ENCODE data around the gene FAM78A.
"Not testable (repeated sequence)": the region's sequence is repeated elsewhere in the genome, so short reads cannot be mapped to it uniquely, and the experiment has no call there.

Gene FAM78A

DNA sequence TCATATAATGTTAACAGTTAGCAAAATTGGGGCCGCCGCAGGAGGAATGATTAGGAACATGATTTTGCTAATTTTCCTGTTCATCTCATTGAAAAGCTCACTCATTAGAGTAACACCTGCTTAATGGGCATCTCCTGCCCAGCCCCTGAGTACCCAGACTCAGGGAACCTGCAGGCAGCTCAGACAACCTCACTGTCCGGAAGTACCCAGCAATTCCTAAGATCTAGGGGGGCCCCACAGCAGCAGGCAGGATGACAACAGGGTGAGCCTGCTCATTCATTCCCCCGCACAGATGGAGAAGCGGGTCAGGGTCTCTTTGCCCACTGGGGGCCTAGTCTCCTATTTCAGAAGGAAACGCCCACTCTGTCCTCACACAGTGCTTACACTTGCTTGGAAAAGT lies 12.6 kb downstream of the FAM78A start:
- WGBS, 2 experiments = 88 to 93% methylated on average over 6 of the region's 6 CpGs
- H3K4me1 ChIP-seq (ENCODE audit: control insufficient read depth, insufficient read depth, low read length) = peaks cover 2% of the 10 kb centered on the region
- no peak overlapping the region for H3K27ac ChIP-seq (ENCODE audit: insufficient read depth, low read depth, low read length, poor library complexity, severe bottlenecking)

DNA sequence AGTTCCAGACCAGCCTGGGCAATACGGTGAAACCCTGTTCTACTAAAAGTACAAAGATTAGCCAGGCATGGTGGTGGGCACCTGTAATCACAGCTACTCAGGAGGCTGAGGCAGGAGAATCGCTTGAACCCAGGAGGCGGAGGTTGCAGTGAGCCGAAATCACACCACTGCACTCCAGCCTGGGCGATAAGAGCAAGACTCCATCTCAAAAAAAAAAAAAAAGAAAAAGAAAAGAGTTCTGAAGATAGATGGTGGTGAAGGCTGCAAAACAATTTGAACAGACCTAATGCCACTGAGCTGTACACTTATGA lies 13.3 kb downstream of the FAM78A start:
- H3K4me1 ChIP-seq (ENCODE audit: control insufficient read depth, insufficient read depth, low read length); H3K4me3 ChIP-seq (ENCODE audit: insufficient read depth, low read depth, low read length); H3K27ac ChIP-seq (ENCODE audit: insufficient read depth, low read depth, low read length, poor library complexity, severe bottlenecking); H3K27me3 ChIP-seq (ENCODE audit: control insufficient read depth, insufficient read depth, low read length, poor library complexity, severe bottlenecking); H3K36me3 ChIP-seq (ENCODE audit: control insufficient read depth, insufficient read depth, low read length); H3K9me3 ChIP-seq (ENCODE audit: control insufficient read depth, low read length): not testable (repeated sequence)
- WGBS, 2 experiments = 94 to 98% methylated on average over 5 of the region's 5 CpGs

More for the DNA sequence above, 12.6 kb downstream of the FAM78A start:
- H3K4me3 ChIP-seq (ENCODE audit: insufficient read depth, low read depth, low read length) = no peak overlapping the region
- no peaks in the 10 kb centered on the region for H3K9me3 ChIP-seq (ENCODE audit: control insufficient read depth, low read length)
- H3K36me3 ChIP-seq (ENCODE audit: control insufficient read depth, insufficient read depth, low read length) = no peaks in the 10 kb centered on the region
- no peaks in the 10 kb centered on the region for H3K27me3 ChIP-seq (ENCODE audit: control insufficient read depth, insufficient read depth, low read length, poor library complexity, severe bottlenecking)

DNA sequence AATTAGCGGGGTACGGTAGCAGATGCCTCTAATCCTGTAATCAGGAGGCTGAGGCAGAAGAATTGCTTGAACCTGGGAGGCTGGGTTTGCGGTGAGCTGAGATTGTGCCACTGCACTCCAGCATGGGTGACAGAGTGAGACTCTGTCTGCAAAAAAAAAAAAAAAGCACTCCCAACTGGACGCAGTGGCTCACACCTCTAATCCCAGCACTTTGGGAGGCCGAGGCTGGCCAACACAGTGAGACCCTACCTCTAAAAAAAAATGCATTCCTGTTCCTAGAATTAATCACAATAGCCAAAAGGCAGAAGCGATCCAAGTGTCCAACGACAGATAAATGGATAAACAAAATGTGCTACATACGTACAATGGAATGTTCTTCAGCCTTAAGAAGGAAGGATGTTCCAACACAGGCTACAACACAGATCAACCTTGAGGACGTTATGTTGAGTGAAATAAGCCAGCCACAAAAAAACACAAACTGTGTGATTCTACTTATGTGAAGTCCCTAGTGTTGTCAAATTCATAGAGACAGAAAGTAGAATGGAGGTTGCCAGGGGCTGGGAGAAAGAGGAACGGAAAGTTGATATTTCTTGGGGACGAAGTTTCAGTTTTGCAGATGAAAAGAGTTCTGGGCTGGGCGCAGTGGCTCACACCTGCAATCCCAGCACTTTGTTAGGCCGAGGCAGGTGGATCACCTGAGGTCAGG lies 13.8 kb downstream of the FAM78A start:
- H3K27ac ChIP-seq (ENCODE audit: insufficient read depth, low read depth, low read length, poor library complexity, severe bottlenecking) = no peak overlapping the region
- no peaks in the 10 kb centered on the region for H3K9me3 ChIP-seq (ENCODE audit: control insufficient read depth, low read length)
- 93 to 96% methylated on average over 13 of the region's 13 CpGs for WGBS, 2 experiments
- H3K27me3 ChIP-seq (ENCODE audit: control insufficient read depth, insufficient read depth, low read length, poor library complexity, severe bottlenecking) = no peaks in the 10 kb centered on the region
- H3K4me1 ChIP-seq (ENCODE audit: control insufficient read depth, insufficient read depth, low read length) = peaks cover 2% of the 10 kb centered on the region
- no peaks in the 10 kb centered on the region for H3K36me3 ChIP-seq (ENCODE audit: control insufficient read depth, insufficient read depth, low read length)
- H3K4me3 ChIP-seq (ENCODE audit: insufficient read depth, low read depth, low read length) = no peak overlapping the region

DNA sequence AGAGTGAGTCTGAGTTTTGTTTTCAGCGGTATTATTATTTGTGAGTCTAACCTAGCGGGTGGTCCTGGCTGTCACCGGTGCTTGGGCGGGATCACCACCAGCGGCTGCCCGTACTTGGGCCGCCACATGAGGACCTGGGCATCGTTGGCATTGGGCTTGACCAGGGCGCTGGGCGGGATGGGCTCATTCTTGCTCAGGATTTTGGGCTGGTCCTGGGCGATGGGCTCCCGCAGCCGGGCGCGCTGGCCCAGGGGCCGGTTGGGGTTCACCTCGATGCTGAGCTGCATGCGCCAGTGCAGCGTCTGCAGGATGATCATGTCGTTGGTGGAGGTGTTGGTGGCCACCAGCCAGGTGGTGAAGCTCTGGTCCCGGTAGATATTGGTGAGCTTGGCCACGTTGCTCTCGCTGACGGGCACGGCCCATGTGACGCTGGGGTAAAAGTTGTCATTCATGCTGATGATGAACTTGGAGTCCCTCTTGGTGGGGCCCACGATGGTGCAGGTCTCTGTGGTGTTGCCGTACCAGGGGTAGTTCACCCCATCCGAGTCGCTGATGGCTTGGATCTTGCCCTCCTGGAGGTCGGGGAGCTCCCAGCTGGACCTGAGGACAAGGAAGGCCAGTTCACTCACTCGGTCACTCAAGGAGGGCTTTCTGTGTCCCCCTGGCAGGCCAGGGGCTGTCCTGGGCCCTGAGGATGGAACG lies 15.4 kb downstream of the FAM78A start:
- Histone ChIP-seq H3K4me3 (ENCODE audit: insufficient read depth, low read depth, low read length) (no peak overlapping the region), H3K27ac (ENCODE audit: insufficient read depth, low read depth, low read length, poor library complexity, severe bottlenecking) (no peak overlapping the region), H3K27me3 (ENCODE audit: control insufficient read depth, insufficient read depth, low read length, poor library complexity, severe bottlenecking) (no peaks in the 10 kb centered on the region), H3K4me1 (ENCODE audit: control insufficient read depth, insufficient read depth, low read length) (peaks cover 2% of the 10 kb centered on the region), H3K9me3 (ENCODE audit: control insufficient read depth, low read length) (no peaks in the 10 kb centered on the region), H3K36me3 (ENCODE audit: control insufficient read depth, insufficient read depth, low read length) (no peaks in the 10 kb centered on the region)
- 95 to 96% methylated on average over 33 of the region's 33 CpGs for WGBS, 2 experiments

DNA sequence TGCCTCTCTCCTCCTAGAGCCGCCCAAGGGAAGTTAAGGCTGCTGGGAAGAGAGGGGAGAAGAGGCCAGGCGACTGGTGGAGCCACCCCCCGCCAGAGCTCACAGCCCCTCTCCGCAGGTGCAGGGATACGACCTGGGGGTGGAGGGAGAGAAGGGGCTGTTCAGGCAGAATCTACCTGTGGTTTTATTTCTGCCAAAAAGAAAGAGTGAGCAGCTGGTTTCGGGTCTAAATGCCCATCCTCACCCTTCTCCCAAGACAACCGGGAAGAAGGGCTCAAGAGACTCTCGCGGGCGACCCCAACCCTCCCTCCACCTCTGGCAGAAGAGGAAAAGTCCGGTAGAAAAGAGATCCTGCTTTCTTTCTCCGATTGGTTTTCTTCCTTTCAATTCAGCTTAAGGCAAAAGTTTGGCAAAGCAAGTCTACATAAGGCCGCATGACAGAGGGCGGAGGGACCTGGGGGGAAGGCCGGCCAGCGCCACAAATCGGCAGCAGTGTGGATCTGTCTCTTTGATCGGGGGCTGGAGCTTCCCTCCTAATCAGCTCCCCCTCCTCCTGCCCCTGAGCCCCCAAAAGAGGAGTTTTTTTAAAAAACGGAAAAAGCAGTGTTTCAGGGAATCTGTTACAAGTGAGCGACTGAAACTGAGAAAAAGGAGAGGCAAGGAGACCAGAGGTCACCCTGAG lies 16.3 kb downstream of the FAM78A start:
- Histone ChIP-seq H3K4me3 (ENCODE audit: insufficient read depth, low read depth, low read length) (no peak overlapping the region), H3K27me3 (ENCODE audit: control insufficient read depth, insufficient read depth, low read length, poor library complexity, severe bottlenecking) (no peaks in the 10 kb centered on the region), H3K36me3 (ENCODE audit: control insufficient read depth, insufficient read depth, low read length) (no peaks in the 10 kb centered on the region), H3K9me3 (ENCODE audit: control insufficient read depth, low read length) (no peaks in the 10 kb centered on the region), H3K4me1 (ENCODE audit: control insufficient read depth, insufficient read depth, low read length) (peaks cover 2% of the 10 kb centered on the region), H3K27ac (ENCODE audit: insufficient read depth, low read depth, low read length, poor library complexity, severe bottlenecking) (no peak overlapping the region)
- 85% methylated on average over 20 of the region's 20 CpGs for WGBS, 2 experiments

DNA sequence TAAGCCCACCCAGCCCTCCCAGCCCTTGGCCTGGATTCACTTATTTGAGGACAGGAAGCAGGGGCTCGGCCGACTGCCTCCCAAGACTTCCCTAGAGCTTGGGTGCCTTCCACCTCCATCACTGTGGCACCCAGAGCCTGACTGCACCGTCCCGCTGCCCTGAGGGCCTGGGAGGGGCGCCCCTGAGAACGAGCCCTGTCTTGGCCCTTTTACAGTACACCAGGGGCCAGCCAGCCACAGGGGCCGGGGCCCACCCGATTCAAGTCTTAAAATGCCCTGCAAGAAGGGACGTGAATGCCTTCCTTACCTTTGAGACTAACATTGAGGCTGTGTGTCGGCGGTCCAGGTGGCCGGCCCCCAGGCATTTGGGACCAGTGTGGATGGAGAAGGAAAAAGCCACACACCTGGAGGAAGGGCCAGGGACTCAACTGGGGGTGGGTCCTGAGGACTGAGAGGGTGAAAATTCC lies 16.8 kb downstream of the FAM78A start:
- H3K4me1 ChIP-seq (ENCODE audit: control insufficient read depth, insufficient read depth, low read length) = peaks cover 6% of the 10 kb centered on the region
- H3K27ac ChIP-seq (ENCODE audit: insufficient read depth, low read depth, low read length, poor library complexity, severe bottlenecking) = no peak overlapping the region
- H3K9me3 ChIP-seq (ENCODE audit: control insufficient read depth, low read length) = no peaks in the 10 kb centered on the region
- H3K27me3 ChIP-seq (ENCODE audit: control insufficient read depth, insufficient read depth, low read length, poor library complexity, severe bottlenecking) = no peaks in the 10 kb centered on the region
- H3K4me3 ChIP-seq (ENCODE audit: insufficient read depth, low read depth, low read length) = no peak overlapping the region
- no peaks in the 10 kb centered on the region for H3K36me3 ChIP-seq (ENCODE audit: control insufficient read depth, insufficient read depth, low read length)
- 93% methylated on average over 12 of the region's 12 CpGs for WGBS, 2 experiments

DNA sequence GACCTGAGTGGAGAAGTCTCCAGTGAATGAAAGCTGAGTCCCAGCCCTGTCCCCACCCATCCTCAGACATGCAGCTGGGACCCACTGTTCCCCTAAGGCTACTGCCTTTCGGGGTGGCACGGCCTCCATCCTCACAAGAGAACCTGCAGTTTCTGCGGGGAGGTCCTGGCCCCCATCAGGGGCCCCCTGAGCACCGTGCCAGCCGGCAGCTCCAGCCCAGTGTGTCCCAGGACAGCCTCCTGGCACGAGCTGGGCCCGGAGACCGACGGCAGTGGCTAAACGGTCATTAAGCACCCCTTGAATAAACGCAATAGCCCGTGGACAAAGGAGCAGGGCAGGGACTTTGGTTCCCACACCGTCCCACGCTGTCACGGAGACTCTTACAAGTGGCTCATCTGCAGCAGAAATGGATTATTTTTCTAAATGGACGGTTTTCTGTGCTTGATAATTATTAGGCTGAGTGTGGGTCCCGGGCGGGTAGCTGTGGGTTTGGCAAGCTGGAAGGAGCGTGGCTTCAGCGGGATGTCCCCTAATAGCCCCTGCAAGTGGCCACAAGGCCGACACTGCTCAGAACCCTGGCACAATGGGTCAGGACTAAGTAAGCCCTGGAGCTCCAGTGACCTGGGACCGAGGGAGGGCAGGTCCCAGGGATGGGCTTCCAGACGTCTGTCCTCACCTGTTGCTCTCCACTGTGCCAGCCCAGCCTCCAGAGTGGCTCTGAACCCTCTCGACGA lies 17.4 kb downstream of the FAM78A start:
- no peak overlapping the region for H3K4me3 ChIP-seq (ENCODE audit: insufficient read depth, low read depth, low read length)
- no peak overlapping the region for H3K27ac ChIP-seq (ENCODE audit: insufficient read depth, low read depth, low read length, poor library complexity, severe bottlenecking)
- H3K4me1 ChIP-seq (ENCODE audit: control insufficient read depth, insufficient read depth, low read length) = peaks cover 11% of the 10 kb centered on the region
- WGBS, 2 experiments = 90 to 91% methylated on average over 25 of the region's 25 CpGs
- no peaks in the 10 kb centered on the region for H3K27me3 ChIP-seq (ENCODE audit: control insufficient read depth, insufficient read depth, low read length, poor library complexity, severe bottlenecking)
- no peaks in the 10 kb centered on the region for H3K9me3 ChIP-seq (ENCODE audit: control insufficient read depth, low read length)
- no peaks in the 10 kb centered on the region for H3K36me3 ChIP-seq (ENCODE audit: control insufficient read depth, insufficient read depth, low read length)

DNA sequence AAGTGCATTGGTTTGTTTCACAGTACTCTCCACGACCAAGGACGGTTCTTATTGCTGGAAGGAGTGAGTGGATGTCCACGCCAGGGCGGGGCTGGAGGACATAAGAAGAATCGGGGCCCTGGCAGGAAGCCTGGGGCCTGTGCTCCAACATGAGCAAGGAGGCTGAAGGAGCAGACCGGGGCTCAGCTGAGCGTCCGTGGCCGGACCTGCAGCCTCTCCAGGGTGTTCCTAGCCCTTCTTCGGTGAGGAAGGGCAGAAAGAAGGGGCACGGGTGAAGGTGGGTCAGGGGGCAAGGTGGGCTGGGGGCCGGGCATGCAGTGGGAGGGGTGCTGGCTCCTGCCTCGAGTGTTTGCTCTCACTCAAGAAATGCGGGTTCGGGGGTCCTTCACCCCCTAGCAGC lies 18.1 kb downstream of the FAM78A start:
- no peaks in the 10 kb centered on the region for H3K27me3 ChIP-seq (ENCODE audit: control insufficient read depth, insufficient read depth, low read length, poor library complexity, severe bottlenecking)
- no peak overlapping the region for H3K27ac ChIP-seq (ENCODE audit: insufficient read depth, low read depth, low read length, poor library complexity, severe bottlenecking)
- peaks cover 12% of the 10 kb centered on the region for H3K4me1 ChIP-seq (ENCODE audit: control insufficient read depth, insufficient read depth, low read length)
- no peaks in the 10 kb centered on the region for H3K36me3 ChIP-seq (ENCODE audit: control insufficient read depth, insufficient read depth, low read length)
- 94% methylated on average over 15 of the region's 15 CpGs for WGBS, 2 experiments
- no peaks in the 10 kb centered on the region for H3K9me3 ChIP-seq (ENCODE audit: control insufficient read depth, low read length)
- no peak overlapping the region for H3K4me3 ChIP-seq (ENCODE audit: insufficient read depth, low read depth, low read length)

DNA sequence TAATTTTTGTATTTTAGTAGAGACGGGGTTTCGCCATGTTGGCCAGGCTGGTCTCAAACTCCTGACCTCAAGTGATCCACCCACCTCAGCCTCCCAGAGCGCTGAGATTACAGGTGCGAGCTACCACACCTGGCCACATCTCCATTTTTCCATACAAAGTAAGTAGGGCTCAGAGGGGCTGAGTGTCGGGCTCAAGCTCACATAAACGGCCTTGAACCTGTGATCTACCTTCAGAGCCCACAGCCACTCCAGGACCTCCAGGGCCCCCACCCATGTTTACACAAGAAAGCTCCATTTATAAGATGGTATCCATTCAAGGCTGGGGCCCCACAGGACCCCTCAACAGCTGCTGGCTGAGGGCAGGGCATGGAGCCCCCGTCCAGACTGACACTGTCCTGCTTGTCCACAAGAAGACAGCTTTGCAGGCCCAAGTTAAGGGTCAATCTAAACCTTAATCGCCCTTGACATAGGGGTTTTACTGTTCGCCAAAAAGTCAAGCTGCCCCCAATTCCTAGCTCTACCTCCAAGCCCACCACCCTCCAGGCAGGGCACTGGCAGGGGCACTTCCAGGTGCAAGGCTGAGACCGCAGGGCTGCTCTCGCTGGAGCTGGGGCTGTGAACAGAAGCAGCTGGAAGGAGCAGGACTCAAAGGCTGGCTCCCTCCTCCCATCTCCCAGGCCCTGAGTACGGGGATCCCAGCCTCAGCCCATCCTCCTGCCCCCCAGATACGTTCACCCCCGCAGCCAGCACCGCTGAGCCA lies 18.9 kb downstream of the FAM78A start:
- peaks cover 12% of the 10 kb centered on the region for H3K4me1 ChIP-seq (ENCODE audit: control insufficient read depth, insufficient read depth, low read length)
- no peak overlapping the region for H3K4me3 ChIP-seq (ENCODE audit: insufficient read depth, low read depth, low read length)
- H3K27me3 ChIP-seq (ENCODE audit: control insufficient read depth, insufficient read depth, low read length, poor library complexity, severe bottlenecking) = no peaks in the 10 kb centered on the region
- H3K36me3 ChIP-seq (ENCODE audit: control insufficient read depth, insufficient read depth, low read length) = no peaks in the 10 kb centered on the region
- no peak overlapping the region for H3K27ac ChIP-seq (ENCODE audit: insufficient read depth, low read depth, low read length, poor library complexity, severe bottlenecking)
- WGBS, 2 experiments = 91 to 92% methylated on average over 15 of the region's 15 CpGs
- no peaks in the 10 kb centered on the region for H3K9me3 ChIP-seq (ENCODE audit: control insufficient read depth, low read length)
